ENCODE results near the gene RAB44.

RAB44 gene

GRCh38 chr6:36659271-36659670, 38.4 kb upstream of the RAB44 start:
- Histone ChIP-seq H3F3A (ENCODE audit: insufficient read depth, low read length) (no peaks in the 10 kb centered on the region), H3K36me3 (ENCODE audit: insufficient read depth, low read length) (no peaks in the 10 kb centered on the region), H3K79me2 (ENCODE audit: insufficient read depth, low read length) (no peaks in the 10 kb centered on the region), H3K4me1 (ENCODE audit: insufficient read depth, low read length, severe bottlenecking) (peaks cover 46% of the 10 kb centered on the region), H3K27ac (ENCODE audit: low read depth, low read length, poor library complexity, severe bottlenecking) (no peak overlapping the region), H3K9me2 (ENCODE audit: low read depth, low read length) (no peaks in the 10 kb centered on the region), H3K4me2 (ENCODE audit: low read length) (no peak overlapping the region), H4K20me1 (ENCODE audit: insufficient read depth, low read length) (no peaks in the 10 kb centered on the region), H2AFZ (ENCODE audit: low read length) (no peak overlapping the region), H3K4me3 (ENCODE audit: low read depth, low read length, poor library complexity, severe bottlenecking) (no peak overlapping the region), H3K9me3 (ENCODE audit: low read length) (no peaks in the 10 kb centered on the region), H3K27me3 (ENCODE audit: insufficient read depth, low read length) (no peaks in the 10 kb centered on the region), H3K9ac (ENCODE audit: low read length) (no peak overlapping the region)
- no peak for TF ChIP-seq CTCF (IDR thresholded peaks at IDR 0.05; ENCODE audit: low read length)
- no peak for TF ChIP-seq EZH2 (IDR thresholded peaks at IDR 0.05; ENCODE audit: borderline replicate concordance, low read length)

DNA sequence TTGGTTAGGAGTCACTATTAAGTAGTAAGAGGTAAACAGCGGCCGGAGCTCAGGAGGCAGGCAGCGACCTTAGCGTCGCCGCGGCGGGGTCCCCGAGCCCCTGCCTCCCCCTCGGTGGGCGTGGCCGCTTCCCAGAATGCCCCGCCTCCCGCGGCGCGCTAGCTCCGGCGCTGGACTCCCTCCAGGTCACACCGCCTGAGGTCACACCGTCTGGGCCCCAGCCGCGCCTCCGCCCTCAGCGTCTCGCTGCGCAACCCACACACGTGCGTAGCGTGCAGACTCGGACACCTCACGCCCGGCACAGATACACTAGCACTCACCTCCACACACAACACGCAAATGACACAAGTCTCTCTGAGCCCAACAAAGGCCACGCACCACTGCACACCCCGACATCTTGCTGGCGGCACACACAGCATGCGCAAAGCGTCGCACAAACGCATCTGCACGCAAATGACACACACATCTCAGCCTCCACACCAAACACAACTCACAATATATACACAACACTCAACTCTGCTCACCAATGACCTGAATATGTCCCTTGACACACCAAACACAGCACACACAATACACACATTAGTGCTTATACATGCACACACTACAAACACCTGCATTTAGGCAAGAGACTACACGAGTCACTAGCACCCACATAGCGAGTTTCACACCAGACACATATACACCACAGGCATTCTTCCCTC, 36.7 kb upstream of the RAB44 start:
- Histone ChIP-seq H3K4me1 (ENCODE audit: insufficient read depth, low read length, severe bottlenecking) (peaks cover 57% of the 10 kb centered on the region), H3K79me2 (ENCODE audit: insufficient read depth, low read length) (no peaks in the 10 kb centered on the region), H4K20me1 (ENCODE audit: insufficient read depth, low read length) (no peaks in the 10 kb centered on the region), H3K9me2 (ENCODE audit: low read depth, low read length) (no peaks in the 10 kb centered on the region), H3K4me2 (ENCODE audit: low read length) (peak overlapping the region; percentile 61), H3F3A (ENCODE audit: insufficient read depth, low read length) (no peaks in the 10 kb centered on the region), H3K9ac (ENCODE audit: low read length) (no peak overlapping the region; the same call in 1 of the 2 replicates), H3K9me3 (ENCODE audit: low read length) (no peaks in the 10 kb centered on the region), H3K36me3 (ENCODE audit: insufficient read depth, low read length) (no peaks in the 10 kb centered on the region), H3K4me3 (ENCODE audit: low read depth, low read length, poor library complexity, severe bottlenecking) (peak overlapping the region; percentile 52), H2AFZ (ENCODE audit: low read length) (no peak overlapping the region), H3K27ac (ENCODE audit: low read depth, low read length, poor library complexity, severe bottlenecking) (no peak overlapping the region), H3K27me3 (ENCODE audit: insufficient read depth, low read length) (no peaks in the 10 kb centered on the region)
- no peak for TF ChIP-seq CTCF (IDR thresholded peaks at IDR 0.05; ENCODE audit: low read length)

DNA sequence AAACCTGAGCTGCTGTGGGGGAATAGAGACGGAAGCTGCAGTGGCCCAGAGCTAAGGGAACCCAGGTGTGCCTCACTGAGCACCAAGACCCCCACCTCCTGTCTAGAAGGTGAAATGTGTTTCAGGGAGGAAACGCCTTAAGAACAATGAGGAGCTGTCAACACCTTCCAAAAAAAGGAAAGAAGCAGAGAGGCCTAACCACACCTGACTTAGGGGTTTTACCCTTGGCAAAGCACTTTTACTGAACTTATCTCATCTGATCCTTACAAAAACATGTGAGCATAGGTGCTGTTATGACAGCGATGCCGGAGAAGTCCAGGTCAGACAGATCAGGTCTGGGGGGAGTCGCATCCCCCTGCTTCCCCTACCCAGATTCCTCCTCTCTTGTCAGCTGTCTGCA, 35.2 kb upstream of the RAB44 start:
- no peak overlapping the region for H2AFZ ChIP-seq (ENCODE audit: low read length)
- H3K9me2 ChIP-seq (ENCODE audit: low read depth, low read length): no peaks in the 10 kb centered on the region
- H3K27me3 ChIP-seq (ENCODE audit: insufficient read depth, low read length): no peaks in the 10 kb centered on the region
- no peaks in the 10 kb centered on the region for H3K79me2 ChIP-seq (ENCODE audit: insufficient read depth, low read length)
- no peaks in the 10 kb centered on the region for H3K36me3 ChIP-seq (ENCODE audit: insufficient read depth, low read length)
- no peaks in the 10 kb centered on the region for H3K9me3 ChIP-seq (ENCODE audit: low read length)
- peaks cover 70% of the 10 kb centered on the region for H3K4me1 ChIP-seq (ENCODE audit: insufficient read depth, low read length, severe bottlenecking)
- no peak overlapping the region for H3K4me3 ChIP-seq (ENCODE audit: low read depth, low read length, poor library complexity, severe bottlenecking)
- H4K20me1 ChIP-seq (ENCODE audit: insufficient read depth, low read length): no peaks in the 10 kb centered on the region
- H3K4me2 ChIP-seq (ENCODE audit: low read length): peak overlapping the region; percentile 16; the same call in 1 of the 2 replicates
- TF ChIP-seq EZH2 (IDR thresholded peaks at IDR 0.05; ENCODE audit: borderline replicate concordance, low read length) (no peak), CTCF (IDR thresholded peaks at IDR 0.05; ENCODE audit: low read length) (no peak)
- peak overlapping the region; percentile 51 for H3K27ac ChIP-seq (ENCODE audit: low read depth, low read length, poor library complexity, severe bottlenecking)
- no peak overlapping the region for H3K9ac ChIP-seq (ENCODE audit: low read length)
- H3F3A ChIP-seq (ENCODE audit: insufficient read depth, low read length): no peaks in the 10 kb centered on the region

All from OCI-LY1 (cell line).